Thoracic aorta (tissue), 2 donors: ENCODE measurements around the gene FREM2. TPM values are rescaled to one million over a fixed set of nuclear protein-coding genes. Genes with fewer than 3 reads are reported as not detected.

ENCODE experiments used
- ATAC-seq: fragments of 150-250 bp; one replicate; pipeline ENCODE4 v1.8.0; 2017; ENCODE audit warnings: low read depth; ENCODE audit not compliant: insufficient number of reproducible peaks, low FRiP score
- DNase-seq: peaks from one replicate; pipeline ENCODE4 v3.0.0-alpha.2; 2020; ENCODE audit warnings: low spot score
- H3K27ac ChIP-seq, 2 donors: fragments of 200-600 bp; sonication (generic); 1 replicate in 1 of 2; 2 replicates in 1 of 2; pipeline ENCODE4 v1.5.1; 2016; ENCODE audit warnings: mild to moderate bottlenecking in 2 of 2, moderate library complexity in 2 of 2
- H3K27me3 ChIP-seq: fragments of 200-600 bp; sonication (generic); replicated peaks from 2 replicates; pipeline ENCODE4 v1.6.0; 2016; ENCODE audit warnings: mild to moderate bottlenecking; ENCODE audit not compliant: insufficient read depth
- H3K36me3 ChIP-seq: fragments of 200-600 bp; sonication (generic); one replicate; pipeline ENCODE4 v1.5.1; 2016
- H3K4me1 ChIP-seq, 2 donors: fragments of 200-600 bp; sonication (generic); 1 replicate in 1 of 2; 2 replicates in 1 of 2; pipeline versions ENCODE4 v1.5.1 to v1.6.0; 2016; ENCODE audit warnings: low read depth in 2 of 2, mild to moderate bottlenecking in 1 of 2; ENCODE audit not compliant: control insufficient read depth in 1 of 2
- H3K4me3 ChIP-seq: fragments of 200-600 bp; sonication (generic); 2 replicates; pipeline ENCODE4 v1.5.1; 2016; ENCODE audit warnings: mild to moderate bottlenecking
- H3K9me3 ChIP-seq: fragments of 200-600 bp; sonication (generic); 2 replicates; pipeline ENCODE4 v1.5.1; 2016
- total RNA-seq, 2 donors: library from RNA; depleted of rRNA; stranded (reverse); fragments of >200 nt; gene quantifications; one replicate each; pipeline versions ENCODE4 v1.1.0 to v1.2.3, GENCODE V29; 2016
- TF ChIP-seq, protein P1 (sequence below): fragments of 200-600 bp; sonication (generic); IDR thresholded peaks from one replicate; pipeline ENCODE4 v1.5.1; 2019; ENCODE audit warnings: antibody characterized with exemption

The FREM2 gene
- total RNA-seq, 2 donors from 2014 or later, result 0.14 TPM; not detected in 1

GRCh38 chr13:38703255-38703654 lies 16.4 kb downstream of the FREM2 start:
- H3K27ac ChIP-seq, result no peak overlapping the region
- no peak overlapping the region for H3K4me3 ChIP-seq
- no peaks in the 10 kb centered on the region for H3K9me3 ChIP-seq
- TF ChIP-seq, protein P1, sequence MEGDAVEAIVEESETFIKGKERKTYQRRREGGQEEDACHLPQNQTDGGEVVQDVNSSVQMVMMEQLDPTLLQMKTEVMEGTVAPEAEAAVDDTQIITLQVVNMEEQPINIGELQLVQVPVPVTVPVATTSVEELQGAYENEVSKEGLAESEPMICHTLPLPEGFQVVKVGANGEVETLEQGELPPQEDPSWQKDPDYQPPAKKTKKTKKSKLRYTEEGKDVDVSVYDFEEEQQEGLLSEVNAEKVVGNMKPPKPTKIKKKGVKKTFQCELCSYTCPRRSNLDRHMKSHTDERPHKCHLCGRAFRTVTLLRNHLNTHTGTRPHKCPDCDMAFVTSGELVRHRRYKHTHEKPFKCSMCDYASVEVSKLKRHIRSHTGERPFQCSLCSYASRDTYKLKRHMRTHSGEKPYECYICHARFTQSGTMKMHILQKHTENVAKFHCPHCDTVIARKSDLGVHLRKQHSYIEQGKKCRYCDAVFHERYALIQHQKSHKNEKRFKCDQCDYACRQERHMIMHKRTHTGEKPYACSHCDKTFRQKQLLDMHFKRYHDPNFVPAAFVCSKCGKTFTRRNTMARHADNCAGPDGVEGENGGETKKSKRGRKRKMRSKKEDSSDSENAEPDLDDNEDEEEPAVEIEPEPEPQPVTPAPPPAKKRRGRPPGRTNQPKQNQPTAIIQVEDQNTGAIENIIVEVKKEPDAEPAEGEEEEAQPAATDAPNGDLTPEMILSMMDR, result no peak
- no peaks in the 10 kb centered on the region for H3K36me3 ChIP-seq
- no peaks in the 10 kb centered on the region for H3K4me1 ChIP-seq
- no peaks in the 10 kb centered on the region for H3K27me3 ChIP-seq
- DNase-seq (no peak), ATAC-seq (no peak)

DNA sequence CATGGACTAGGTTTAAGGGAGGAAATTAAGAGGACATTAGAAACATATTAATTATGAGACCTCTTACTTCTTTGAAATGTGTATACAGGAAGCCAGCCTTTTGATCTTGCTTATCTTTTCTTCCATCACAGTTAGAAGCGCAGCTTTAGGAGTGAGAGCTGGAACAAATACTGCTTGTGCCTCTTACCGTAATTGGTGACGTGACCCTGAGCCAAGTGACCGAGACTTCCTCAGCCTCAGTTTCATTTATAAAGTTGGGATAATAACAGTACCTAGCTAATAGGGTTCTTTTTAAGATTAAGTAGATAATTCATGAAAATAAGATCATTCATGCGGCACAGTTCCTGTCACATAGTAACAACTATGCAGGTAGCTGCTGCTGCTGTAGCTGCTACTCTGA lies 18.5 kb downstream of the FREM2 start:
- DNase-seq (no peak), ATAC-seq (no peak)
- H3K4me3 ChIP-seq, result no peak overlapping the region
- no peak overlapping the region for H3K27ac ChIP-seq
- no peaks in the 10 kb centered on the region for H3K9me3 ChIP-seq
- TF ChIP-seq, protein P1, result no peak
- H3K27me3 ChIP-seq, result no peaks in the 10 kb centered on the region
- H3K4me1 ChIP-seq, result no peaks in the 10 kb centered on the region
- no peaks in the 10 kb centered on the region for H3K36me3 ChIP-seq

GRCh38 chr13:38707460-38707859 lies 20.6 kb downstream of the FREM2 start:
- H3K4me3 ChIP-seq, result no peak overlapping the region
- H3K4me1 ChIP-seq, result no peaks in the 10 kb centered on the region
- no peak overlapping the region for H3K27ac ChIP-seq
- ATAC-seq, result no peak
- H3K36me3 ChIP-seq, result no peaks in the 10 kb centered on the region
- DNase-seq, result no peak
- H3K27me3 ChIP-seq, result no peaks in the 10 kb centered on the region
- no peaks in the 10 kb centered on the region for H3K9me3 ChIP-seq
- TF ChIP-seq, protein P1, result no peak

GRCh38 chr13:38713046-38713445 lies 26.2 kb downstream of the FREM2 start:
- TF ChIP-seq, protein P1, result no peak
- ATAC-seq (no peak), DNase-seq (no peak)

DNA sequence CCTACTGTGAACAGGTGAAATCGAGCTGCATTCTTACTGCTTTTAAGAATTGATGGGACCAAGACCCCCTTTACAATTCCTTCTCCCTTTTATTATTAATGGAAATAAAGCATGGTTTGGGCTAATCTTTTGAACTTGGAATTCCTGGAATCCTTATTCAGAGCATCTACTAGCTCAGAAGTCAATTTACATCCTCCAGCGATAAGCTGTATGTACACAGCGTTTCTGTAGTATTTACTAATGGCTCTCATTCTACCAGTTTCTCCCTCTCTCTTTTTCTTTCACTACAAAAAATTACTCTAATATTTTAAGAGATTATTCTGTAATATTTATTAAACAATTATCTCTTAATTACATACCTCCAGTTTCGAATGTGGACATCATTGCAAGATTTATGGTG lies 31.5 kb downstream of the FREM2 start:
- DNase-seq (no peak), ATAC-seq (no peak)
- no peak overlapping the region for H3K4me3 ChIP-seq
- H3K4me1 ChIP-seq, result no peaks in the 10 kb centered on the region
- no peaks in the 10 kb centered on the region for H3K9me3 ChIP-seq
- TF ChIP-seq, protein P1, result no peak
- H3K36me3 ChIP-seq, result no peaks in the 10 kb centered on the region
- no peak overlapping the region for H3K27ac ChIP-seq
- H3K27me3 ChIP-seq, result no peaks in the 10 kb centered on the region

More at GRCh38 chr13:38713046-38713445, 26.2 kb downstream of the FREM2 start:
- Histone ChIP-seq H3K4me3 (no peak overlapping the region), H3K27ac (no peak overlapping the region), H3K36me3 (no peaks in the 10 kb centered on the region), H3K4me1 (no peaks in the 10 kb centered on the region), H3K9me3 (no peaks in the 10 kb centered on the region), H3K27me3 (no peaks in the 10 kb centered on the region)
